Measurements from ENCODE around the gene ROR2. TPM values are rescaled to one million over a fixed set of nuclear protein-coding genes. Genes with fewer than 3 reads are reported as not detected.

Gene ROR2
- total RNA-seq, 1 experiment from 2014 or later, result not detected

DNA sequence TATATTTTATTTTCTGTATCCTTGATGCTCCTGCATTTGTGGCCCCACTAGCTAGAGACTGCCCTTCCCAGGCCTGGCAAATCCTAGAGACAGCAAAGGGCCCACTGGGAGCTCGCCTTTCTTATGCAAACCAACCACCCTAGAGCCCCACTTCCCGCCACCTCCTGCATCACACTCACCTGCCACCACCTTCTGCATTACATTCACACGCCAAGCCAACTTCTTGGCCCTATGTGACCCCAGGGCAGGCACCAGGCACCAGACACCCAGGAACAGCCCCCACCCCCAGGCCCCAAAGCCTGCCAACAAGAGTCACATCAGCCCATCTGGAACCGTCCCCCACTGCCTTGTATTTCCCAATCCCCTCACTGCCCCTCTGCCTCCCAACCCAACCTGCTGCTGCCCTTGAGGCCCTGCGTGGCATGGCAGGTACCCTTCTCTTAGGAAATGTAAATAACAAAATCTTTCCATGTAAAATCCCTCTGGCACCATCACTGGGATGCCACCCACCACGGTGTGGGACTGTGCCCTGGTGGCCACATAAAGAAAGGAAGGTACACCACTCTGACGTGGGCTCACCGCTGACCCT lies 22.0 kb downstream of the ROR2 start:
- TF ChIP-seq CTCF (IDR thresholded peaks at IDR 0.05; ENCODE audit: unreplicated experiment), result no peak
- BruUV-seq (replicated peaks), result no TSS peak
- CTCF ChIA-PET, result no interaction called here
- Mint-ChIP-seq H3K4me3 (ENCODE audit: low read depth, unreplicated experiment) (no peak overlapping the region), H3K27ac (ENCODE audit: unreplicated experiment) (no peak overlapping the region), H3K4me1 (ENCODE audit: low read depth, unreplicated experiment) (no peaks in the 10 kb centered on the region), H3K36me3 (ENCODE audit: insufficient read depth, unreplicated experiment) (no peaks in the 10 kb centered on the region), H3K27me3 (ENCODE audit: unreplicated experiment) (peaks cover 26% of the 10 kb centered on the region), H3K9me3 (ENCODE audit: low read depth, unreplicated experiment) (peaks cover 8% of the 10 kb centered on the region)
- DNase-seq, result no peak
- intact Hi-C loops (cut with micrococcal nuclease; ENCODE audit: unreplicated experiment), result no loop called here

GRCh38 chr9:91924090-91924489 lies 25.9 kb downstream of the ROR2 start:
- Mint-ChIP-seq H3K4me1 (ENCODE audit: low read depth, unreplicated experiment) (no peaks in the 10 kb centered on the region), H3K27me3 (ENCODE audit: unreplicated experiment) (peaks cover 64% of the 10 kb centered on the region), H3K36me3 (ENCODE audit: insufficient read depth, unreplicated experiment) (no peaks in the 10 kb centered on the region), H3K4me3 (ENCODE audit: low read depth, unreplicated experiment) (no peak overlapping the region), H3K27ac (ENCODE audit: unreplicated experiment) (no peak overlapping the region), H3K9me3 (ENCODE audit: low read depth, unreplicated experiment) (no peaks in the 10 kb centered on the region)
- BruUV-seq (replicated peaks), result no TSS peak
- DNase-seq, result no peak
- CTCF ChIA-PET, result no interaction called here
- TF ChIP-seq CTCF (IDR thresholded peaks at IDR 0.05; ENCODE audit: unreplicated experiment), result no peak
- intact Hi-C loops (cut with micrococcal nuclease; ENCODE audit: unreplicated experiment), result no loop called here

DNA sequence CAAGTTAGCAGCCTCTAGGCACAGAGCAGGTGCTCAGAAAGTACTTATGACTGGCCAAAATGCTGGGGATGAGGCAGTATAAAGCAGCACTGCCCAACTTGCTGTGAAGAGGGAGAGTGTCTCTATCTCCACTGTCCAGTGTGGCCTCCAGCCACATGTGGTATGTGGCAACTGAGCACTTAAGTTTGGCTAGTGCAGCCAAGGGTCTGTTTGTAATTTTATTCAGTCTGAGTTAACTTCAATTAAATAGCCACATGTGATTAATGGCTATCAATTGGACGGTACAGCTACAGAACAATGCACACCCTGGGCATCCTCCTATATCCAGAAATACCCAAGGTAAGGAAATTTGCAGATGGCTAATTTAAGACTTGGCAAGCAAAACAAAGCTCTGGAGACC lies 26.9 kb downstream of the ROR2 start:
- Mint-ChIP-seq H3K4me3 (ENCODE audit: low read depth, unreplicated experiment) (no peak overlapping the region), H3K36me3 (ENCODE audit: insufficient read depth, unreplicated experiment) (no peaks in the 10 kb centered on the region), H3K27me3 (ENCODE audit: unreplicated experiment) (peaks cover 73% of the 10 kb centered on the region), H3K4me1 (ENCODE audit: low read depth, unreplicated experiment) (no peaks in the 10 kb centered on the region), H3K9me3 (ENCODE audit: low read depth, unreplicated experiment) (no peaks in the 10 kb centered on the region), H3K27ac (ENCODE audit: unreplicated experiment) (no peak overlapping the region)
- TF ChIP-seq CTCF (IDR thresholded peaks at IDR 0.05; ENCODE audit: unreplicated experiment), result no peak
- CTCF ChIA-PET, result no interaction called here
- BruUV-seq (replicated peaks), result no TSS peak
- intact Hi-C loops (cut with micrococcal nuclease; ENCODE audit: unreplicated experiment), result no loop called here
- DNase-seq, result no peak

DNA sequence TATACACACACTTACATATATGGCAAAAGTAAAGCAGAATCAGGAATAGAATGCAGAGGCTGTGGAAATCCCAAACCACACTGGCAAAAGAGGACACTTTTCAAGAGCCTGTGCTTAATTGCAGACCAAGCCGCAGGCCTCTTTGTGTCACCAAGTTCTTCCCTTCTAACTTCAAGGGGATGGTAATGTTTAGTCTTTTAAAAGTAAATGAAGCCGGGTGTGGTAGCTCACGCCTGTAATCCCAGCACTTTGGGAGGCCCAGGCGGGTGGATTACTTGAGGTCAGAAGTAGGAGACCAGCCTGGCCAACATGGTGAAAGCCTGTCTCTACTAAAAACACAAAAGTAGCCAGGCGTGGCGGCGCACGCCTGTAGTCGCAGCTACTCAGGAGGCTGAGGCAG lies 28.7 kb downstream of the ROR2 start:
- TF ChIP-seq CTCF (IDR thresholded peaks at IDR 0.05; ENCODE audit: unreplicated experiment), result no peak
- Mint-ChIP-seq H3K4me3 (ENCODE audit: low read depth, unreplicated experiment) (no peak overlapping the region), H3K27ac (ENCODE audit: unreplicated experiment) (no peak overlapping the region), H3K36me3 (ENCODE audit: insufficient read depth, unreplicated experiment) (no peaks in the 10 kb centered on the region), H3K27me3 (ENCODE audit: unreplicated experiment) (peaks cover 88% of the 10 kb centered on the region), H3K9me3 (ENCODE audit: low read depth, unreplicated experiment) (no peaks in the 10 kb centered on the region), H3K4me1 (ENCODE audit: low read depth, unreplicated experiment) (no peaks in the 10 kb centered on the region)
- intact Hi-C loops (cut with micrococcal nuclease; ENCODE audit: unreplicated experiment), result no loop called here
- CTCF ChIA-PET, result no interaction called here
- BruUV-seq (replicated peaks), result no TSS peak
- no peak for DNase-seq
